GM13977 (cell line): ENCODE measurements around the gene BMPER.

Experiments
- DNase-seq: peaks from one replicate; pipeline ENCODE4 v3.0.0; 2012; ENCODE audit warnings: low spot score
- CTCF ChIP-seq: IDR thresholded peaks from 2 replicates; pipeline ENCODE4 v1.5.1; 2012; ENCODE audit warnings: mild to moderate bottlenecking, control low read depth; ENCODE audit not compliant: insufficient read depth; ENCODE audit errors: extremely low read depth, missing control alignments
- in situ Hi-C: fragments of 300-500 bp; cut with MboI; formaldehyde crosslinking; loops from one replicate; pipeline ENCODE4 v1.12.0; 2022; ENCODE audit warnings: low sequenced_read_pairs, low pct_unique_long_range_greater_than_20kb, mixed read lengths, inconsistent platforms; ENCODE audit not compliant: unreplicated experiment

BMPER gene

GRCh38 chr7:33939121-33939520 is 33.8 kb downstream of the BMPER start:
- DNase-seq, result no peak
- in situ Hi-C loops, result no loop called here
- TF ChIP-seq CTCF, result no peak

- DNase-seq, result no peak
- in situ Hi-C loops, result no loop called here
- no peak for TF ChIP-seq CTCF
These were observed 35.2 kb downstream of the BMPER start for GRCh38 chr7:33940503-33940902.

- in situ Hi-C loops, result no loop called here
- no peak for TF ChIP-seq CTCF
- no peak for DNase-seq
These were observed 36.1 kb downstream of the BMPER start for GRCh38 chr7:33941418-33941817.

GRCh38 chr7:33946094-33946699 is 40.9 kb downstream of the BMPER start:
- in situ Hi-C loops, result no loop called here
- TF ChIP-seq CTCF, result no peak
- DNase-seq, result no peak

GRCh38 chr7:33950047-33950714 is 44.8 kb downstream of the BMPER start:
- TF ChIP-seq CTCF, result no peak
- in situ Hi-C loops, result no loop called here
- no peak for DNase-seq

GRCh38 chr7:33952824-33953223 is 47.5 kb downstream of the BMPER start:
- no peak for TF ChIP-seq CTCF
- DNase-seq, result no peak
- in situ Hi-C loops, result no loop called here
